ENCODE data around the gene STAC2. TPM values are rescaled to one million over a fixed set of nuclear protein-coding genes. Genes with fewer than 3 reads are reported as not detected.
A peak's percentile ranks its signal among the peaks of the same experiment; 100 is the strongest.

STAC2 gene
- total and polyA plus RNA-seq, 7 donors = under 0.01 to 1.1 (median 0.31) TPM; not detected in 1

- intact Hi-C loops (cut with DNase I) = loop anchor here (5.0 kb wide), 1 partner anchor 67 kb away; no protein-coding TSS in a partner anchor
- Histone ChIP-seq H3K9me3 (no peaks in the 10 kb centered on the region), H3K4me3 (peak overlapping the region; percentile 35 to 62 (median 50)), H3K4me1 (peaks cover 0 to 25% (median 16%) of the 10 kb centered on the region in 4 donors), H3K36me3 (no peaks in the 10 kb centered on the region), H3K27ac (peak overlapping the region in 3 of 4 donors; percentile 50 to 64 (median 60)), H3K27me3 (no peaks in the 10 kb centered on the region)
- WGBS, 2 donors = 8 to 33% methylated on average over 51 of the region's 51 CpGs
- DNase-seq = no peak
- TF ChIP-seq CTCF (IDR thresholded peaks at IDR 0.05) = no peak
- no peak for TF ChIP-seq POLR2A (IDR thresholded peaks at IDR 0.05)
- TF ChIP-seq POLR2AphosphoS5 (IDR thresholded peaks at IDR 0.05) = no peak
- no peak for TF ChIP-seq EP300 (IDR thresholded peaks at IDR 0.05)
These were observed 60.4 kb downstream of the STAC2 start for GRCh38 chr17:39165178-39165840.

DNA sequence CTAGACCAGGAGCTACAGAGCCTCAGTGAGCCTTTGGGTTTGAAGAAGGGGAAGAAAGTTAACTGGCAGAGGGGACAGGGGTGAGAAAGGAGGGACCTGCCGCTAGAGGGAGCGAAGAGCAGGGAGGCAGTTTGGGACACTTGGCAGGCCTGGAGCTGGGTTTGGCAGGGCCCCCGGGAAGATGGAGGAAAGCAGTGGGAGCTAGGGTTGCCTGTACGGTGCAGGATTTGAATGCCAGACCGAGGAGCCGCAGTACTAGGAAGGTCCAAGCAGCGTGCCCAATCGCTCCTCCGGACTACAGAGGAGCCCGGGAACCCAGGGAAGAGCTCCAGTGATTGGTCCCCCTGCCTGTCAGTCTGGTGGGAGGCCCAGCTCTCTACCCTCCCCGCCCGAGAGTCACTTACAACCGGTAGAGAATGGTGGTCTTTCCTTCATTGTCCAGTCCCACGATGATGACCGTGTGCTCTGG lies 61.0 kb downstream of the STAC2 start:
- no peaks in the 10 kb centered on the region for H3K27me3 ChIP-seq
- peak; percentile 98 for DNase-seq
- peak overlapping the region; percentile 35 to 64 (median 55) for H3K27ac ChIP-seq
- no peaks in the 10 kb centered on the region for H3K9me3 ChIP-seq
- H3K4me1 ChIP-seq = peaks cover 0 to 25% (median 16%) of the 10 kb centered on the region in 4 donors
- intact Hi-C loops (cut with DNase I) = loop anchor here (1.0 to 5.0 kb wide), 2 partner anchors 34 to 68 kb away; no protein-coding TSS in a partner anchor
- 0% methylated on average over 15 of the region's 15 CpGs for WGBS, 2 donors
- no peaks in the 10 kb centered on the region for H3K36me3 ChIP-seq
- TF ChIP-seq EP300 (IDR thresholded peaks at IDR 0.05) = no peak
- TF ChIP-seq CTCF (IDR thresholded peaks at IDR 0.05) = peak; percentile 79 to 91 (median 83)
- peak in 3 of 4 donors; percentile 51 to 59 (median 59) for TF ChIP-seq POLR2AphosphoS5 (IDR thresholded peaks at IDR 0.05)
- TF ChIP-seq POLR2A (IDR thresholded peaks at IDR 0.05) = no peak
- peak overlapping the region; percentile 35 to 62 (median 50) for H3K4me3 ChIP-seq

- H3K27me3 ChIP-seq = peaks cover 0 to 3% (median 0%) of the 10 kb centered on the region in 3 donors
- no peak overlapping the region for H3K4me3 ChIP-seq
- DNase-seq = no peak
- H3K9me3 ChIP-seq = no peaks in the 10 kb centered on the region
- no peaks in the 10 kb centered on the region for H3K36me3 ChIP-seq
- TF ChIP-seq EP300 (IDR thresholded peaks at IDR 0.05) = no peak
- no peak for TF ChIP-seq POLR2AphosphoS5 (IDR thresholded peaks at IDR 0.05)
- no peak for TF ChIP-seq POLR2A (IDR thresholded peaks at IDR 0.05)
- TF ChIP-seq CTCF (IDR thresholded peaks at IDR 0.05) = no peak
- whole genome bisulfite sequencing, 2 donors = 62 to 74% methylated on average over 2 of the region's 2 CpGs
- intact Hi-C loops (cut with DNase I) = no loop called here
- no peak overlapping the region for H3K27ac ChIP-seq
- peaks cover 0 to 22% (median 14%) of the 10 kb centered on the region in 4 donors for H3K4me1 ChIP-seq
These were observed 63.8 kb downstream of the STAC2 start for GRCh38 chr17:39161962-39162361.

Other genes with a start within 250 kb of the STAC2 start
- 10 to 100 TPM in 3 of 4 donors, 1 to 10 TPM in 1; 6.2 to 13.0 (median 10.3) TPM for gene PLXDC1, start 74.3 kb downstream of the STAC2 start, total RNA-seq
- gene PLXDC1, start 74.3 kb downstream of the STAC2 start, polyA plus RNA-seq = 1 to 10 TPM; 1.4 to 4.8 (median 3.6) TPM
- gene ARL5C, start 59.8 kb downstream of the STAC2 start, total RNA-seq = under 1 TPM in 1 of 4 donors, not detected in 3; 0.28 TPM
- gene ARL5C, start 59.8 kb downstream of the STAC2 start, polyA plus RNA-seq = not detected
- gene CACNB1, start 28.3 kb downstream of the STAC2 start, total RNA-seq = 1 to 10 TPM; 5.3 to 8.0 (median 7.4) TPM
- gene CACNB1, start 28.3 kb downstream of the STAC2 start, polyA plus RNA-seq = 10 to 100 TPM in 1 of 3 donors, 1 to 10 TPM in 2; 3.0 to 11.6 (median 8.1) TPM
- gene RPL19, start 25.7 kb downstream of the STAC2 start, total RNA-seq = 1,000 to 10,000 TPM; 3,053 to 4,685 (median 3,950) TPM
- gene RPL19, start 25.7 kb downstream of the STAC2 start, polyA plus RNA-seq = 1,000 to 10,000 TPM; 2,689 to 4,258 (median 3,169) TPM
- gene FBXL20, start 175.7 kb upstream of the STAC2 start, total RNA-seq = 10 to 100 TPM; 17.0 to 26.0 (median 20.0) TPM
- gene FBXL20, start 175.7 kb upstream of the STAC2 start, polyA plus RNA-seq = 1 to 10 TPM; 1.8 to 4.2 (median 2.8) TPM
- gene MED1, start 225.3 kb upstream of the STAC2 start, total RNA-seq = 10 to 100 TPM; 16.8 to 22.5 (median 20.4) TPM
- gene MED1, start 225.3 kb upstream of the STAC2 start, polyA plus RNA-seq = 10 to 100 TPM in 1 of 3 donors, 1 to 10 TPM in 2; 4.2 to 18.6 (median 5.4) TPM
- 10 to 100 TPM; 24.3 to 46.0 (median 32.7) TPM for gene CDK12, start 235.5 kb upstream of the STAC2 start, total RNA-seq
- gene CDK12, start 235.5 kb upstream of the STAC2 start, polyA plus RNA-seq = 10 to 100 TPM in 1 of 3 donors, 1 to 10 TPM in 2; 5.4 to 24.2 (median 9.2) TPM

Measured in sigmoid colon (tissue), 7 donors.